Measurements from ENCODE around the gene UBN2.

The UBN2 gene

GRCh38 chr7:139286144-139286543 is 55.1 kb downstream of the UBN2 start:
- TF ChIP-seq, protein P1, sequence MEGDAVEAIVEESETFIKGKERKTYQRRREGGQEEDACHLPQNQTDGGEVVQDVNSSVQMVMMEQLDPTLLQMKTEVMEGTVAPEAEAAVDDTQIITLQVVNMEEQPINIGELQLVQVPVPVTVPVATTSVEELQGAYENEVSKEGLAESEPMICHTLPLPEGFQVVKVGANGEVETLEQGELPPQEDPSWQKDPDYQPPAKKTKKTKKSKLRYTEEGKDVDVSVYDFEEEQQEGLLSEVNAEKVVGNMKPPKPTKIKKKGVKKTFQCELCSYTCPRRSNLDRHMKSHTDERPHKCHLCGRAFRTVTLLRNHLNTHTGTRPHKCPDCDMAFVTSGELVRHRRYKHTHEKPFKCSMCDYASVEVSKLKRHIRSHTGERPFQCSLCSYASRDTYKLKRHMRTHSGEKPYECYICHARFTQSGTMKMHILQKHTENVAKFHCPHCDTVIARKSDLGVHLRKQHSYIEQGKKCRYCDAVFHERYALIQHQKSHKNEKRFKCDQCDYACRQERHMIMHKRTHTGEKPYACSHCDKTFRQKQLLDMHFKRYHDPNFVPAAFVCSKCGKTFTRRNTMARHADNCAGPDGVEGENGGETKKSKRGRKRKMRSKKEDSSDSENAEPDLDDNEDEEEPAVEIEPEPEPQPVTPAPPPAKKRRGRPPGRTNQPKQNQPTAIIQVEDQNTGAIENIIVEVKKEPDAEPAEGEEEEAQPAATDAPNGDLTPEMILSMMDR (IDR thresholded peaks at IDR 0.05; ENCODE audit: extremely low read depth, insufficient read depth, missing control alignments) = no peak
- no peak for DNase-seq (ENCODE audit: low spot score)
- in situ Hi-C loops (cut with MboI; ENCODE audit: low pct_unique_long_range_greater_than_20kb, low sequenced_read_pairs, unreplicated experiment) = no loop called here

- TF ChIP-seq, protein P1 (IDR thresholded peaks at IDR 0.05; ENCODE audit: extremely low read depth, insufficient read depth, missing control alignments) = no peak
- no peak for DNase-seq (ENCODE audit: low spot score)
- in situ Hi-C loops (cut with MboI; ENCODE audit: low pct_unique_long_range_greater_than_20kb, low sequenced_read_pairs, unreplicated experiment) = no loop called here
These were observed 61.8 kb downstream of the UBN2 start for GRCh38 chr7:139292821-139293220.

- DNase-seq (ENCODE audit: low spot score) = no peak
- in situ Hi-C loops (cut with MboI; ENCODE audit: low pct_unique_long_range_greater_than_20kb, low sequenced_read_pairs, unreplicated experiment) = no loop called here
- TF ChIP-seq, protein P1 (IDR thresholded peaks at IDR 0.05; ENCODE audit: extremely low read depth, insufficient read depth, missing control alignments) = no peak
These were observed 62.5 kb downstream of the UBN2 start for GRCh38 chr7:139293534-139293933.

GRCh38 chr7:139294241-139294640 is 63.2 kb downstream of the UBN2 start:
- TF ChIP-seq, protein P1 (IDR thresholded peaks at IDR 0.05; ENCODE audit: extremely low read depth, insufficient read depth, missing control alignments) = no peak
- in situ Hi-C loops (cut with MboI; ENCODE audit: low pct_unique_long_range_greater_than_20kb, low sequenced_read_pairs, unreplicated experiment) = no loop called here

DNA sequence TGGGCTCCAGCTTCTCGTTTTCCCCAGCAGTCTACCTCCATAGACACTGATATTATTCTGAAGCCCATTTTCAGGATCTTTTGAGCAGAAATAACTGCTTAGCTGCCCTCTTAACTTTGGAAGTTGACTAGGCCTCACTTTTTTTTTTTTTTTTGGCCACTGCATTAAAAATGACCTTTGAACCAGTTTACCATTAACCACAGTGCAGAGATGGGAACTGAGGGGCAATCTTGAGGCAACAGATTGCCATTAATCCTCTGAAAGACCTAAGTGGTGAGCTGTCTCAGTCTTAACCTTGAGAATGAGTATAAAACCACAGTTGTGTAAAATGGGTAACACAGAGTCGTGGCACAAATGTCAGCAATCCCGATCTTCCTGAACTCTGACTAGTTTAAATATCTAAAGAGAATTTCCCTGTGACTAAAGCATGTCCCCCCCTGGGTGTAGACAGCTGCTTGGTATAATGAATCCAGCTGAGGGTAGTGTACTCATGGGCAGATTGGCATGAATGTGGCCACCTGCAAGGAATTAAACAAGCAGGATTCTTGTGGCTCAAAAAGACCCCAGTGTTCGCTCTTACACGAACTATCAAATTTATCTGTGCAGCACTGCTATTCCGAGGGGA is 64.0 kb downstream of the UBN2 start:
- in situ Hi-C loops (cut with MboI; ENCODE audit: low pct_unique_long_range_greater_than_20kb, low sequenced_read_pairs, unreplicated experiment) = no loop called here
- TF ChIP-seq, protein P1 (IDR thresholded peaks at IDR 0.05; ENCODE audit: extremely low read depth, insufficient read depth, missing control alignments) = no peak
- no peak for DNase-seq (ENCODE audit: low spot score)

More at GRCh38 chr7:139294241-139294640, 63.2 kb downstream of the UBN2 start:
- DNase-seq (ENCODE audit: low spot score) = no peak

DNA sequence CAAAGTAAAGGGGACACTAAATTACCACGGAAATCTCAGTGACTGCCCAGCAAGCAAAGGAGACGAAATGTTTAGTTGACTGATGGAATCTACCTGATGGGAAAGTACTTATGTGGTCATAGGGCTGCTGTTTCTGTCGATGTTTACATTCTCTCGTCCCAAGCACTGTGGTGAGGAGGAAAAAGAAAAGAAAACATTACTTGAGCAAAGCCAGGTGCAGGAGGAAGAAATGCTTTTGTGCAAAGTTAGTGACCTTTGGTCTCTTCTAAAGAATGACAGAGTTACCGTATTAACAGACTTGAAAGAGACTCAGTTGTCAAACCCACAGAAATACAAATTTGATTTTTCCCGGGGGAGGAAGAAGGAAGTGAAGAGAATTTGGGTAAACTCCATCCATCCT is 66.8 kb downstream of the UBN2 start:
- in situ Hi-C loops (cut with MboI; ENCODE audit: low pct_unique_long_range_greater_than_20kb, low sequenced_read_pairs, unreplicated experiment) = no loop called here
- no peak for DNase-seq (ENCODE audit: low spot score)
- TF ChIP-seq, protein P1 (IDR thresholded peaks at IDR 0.05; ENCODE audit: extremely low read depth, insufficient read depth, missing control alignments) = no peak
